Measurements from ENCODE around the gene GID8.

The GID8 gene

GRCh38 chr20:62945771-62946339 is 7.9 kb downstream of the GID8 start:
- no peak for DNase-seq

GRCh38 chr20:62946918-62947317 is 9.0 kb downstream of the GID8 start:
- no peak for DNase-seq

- DNase-seq, result no peak
These were observed 9.8 kb downstream of the GID8 start for GRCh38 chr20:62947532-62948300.

- no peak for DNase-seq
These were observed 11.3 kb downstream of the GID8 start for GRCh38 chr20:62949153-62949821.

- DNase-seq, result no peak
These were observed 12.0 kb downstream of the GID8 start for GRCh38 chr20:62949962-62950361.

- no peak for DNase-seq
These were observed 12.8 kb downstream of the GID8 start for GRCh38 chr20:62950741-62951140.

GRCh38 chr20:62951143-62951895 is 13.4 kb downstream of the GID8 start:
- no peak for DNase-seq

GRCh38 chr20:62951896-62952372 is 14.0 kb downstream of the GID8 start:
- no peak for DNase-seq

- no peak for DNase-seq
These were observed 14.5 kb downstream of the GID8 start, which contains the start of gene SLC17A9 for GRCh38 chr20:62952373-62952967. Gene SLC17A9, plus strand, starts transcription at chr20:62952709. Its CDS starts 122 bp downstream, at chr20:62952831.

GRCh38 chr20:62952968-62953838 is 15.3 kb downstream of the GID8 start:
- DNase-seq, result no peak

GRCh38 chr20:62953839-62954703 is 16.1 kb downstream of the GID8 start:
- no peak for DNase-seq

- no peak for DNase-seq
These were observed 17.8 kb downstream of the GID8 start for GRCh38 chr20:62955519-62956386.

GRCh38 chr20:62956387-62957135 is 18.6 kb downstream of the GID8 start:
- no peak for DNase-seq

GRCh38 chr20:62957136-62958117 is 19.5 kb downstream of the GID8 start:
- DNase-seq, result no peak

GRCh38 chr20:62958388-62959100 is 20.6 kb downstream of the GID8 start:
- DNase-seq, result no peak

GRCh38 chr20:62959101-62959971 is 21.4 kb downstream of the GID8 start:
- DNase-seq, result no peak
